Ishikawa (cell line): Measurements from ENCODE around the gene HERC3.

Experiments
- CEBPB ChIP-seq: IDR thresholded peaks from 2 replicates; pipeline ENCODE4 v1.6.1; 2012
- CREB1 ChIP-seq: IDR thresholded peaks from 2 replicates; pipeline ENCODE4 v1.6.1; 2012; ENCODE audit warnings: low read depth
- EGR1 ChIP-seq: IDR thresholded peaks from 2 replicates; pipeline ENCODE4 v1.6.1; 2012
- EP300 ChIP-seq: IDR thresholded peaks from 2 replicates; pipeline ENCODE4 v1.6.1; 2012; ENCODE audit warnings: borderline replicate concordance
- FOXM1 ChIP-seq: IDR thresholded peaks from 2 replicates; pipeline ENCODE4 v1.6.1; 2012; ENCODE audit warnings: low read depth, borderline replicate concordance
- MAX ChIP-seq: IDR thresholded peaks from 2 replicates; pipeline ENCODE4 v1.6.1; 2012
- NFIC ChIP-seq: IDR thresholded peaks from 2 replicates; pipeline ENCODE4 v1.6.1; 2012
- RAD21 ChIP-seq: IDR thresholded peaks from 2 replicates; pipeline ENCODE4 v1.6.1; 2012; ENCODE audit warnings: low read depth
- REST ChIP-seq: IDR thresholded peaks from 2 replicates; pipeline ENCODE4 v1.6.1; 2012; ENCODE audit warnings: low read depth, mild to moderate bottlenecking
- TAF1 ChIP-seq: IDR thresholded peaks from 2 replicates; pipeline ENCODE4 v1.6.1; 2012; ENCODE audit warnings: low read depth, mild to moderate bottlenecking
- TCF12 ChIP-seq: IDR thresholded peaks from 2 replicates; pipeline ENCODE4 v1.6.1; 2012; ENCODE audit warnings: low read depth
- TEAD4 ChIP-seq: IDR thresholded peaks from 2 replicates; pipeline ENCODE4 v1.6.1; 2012
- USF1 ChIP-seq: IDR thresholded peaks from 2 replicates; pipeline ENCODE4 v1.6.1; 2012
- YY1 ChIP-seq: IDR thresholded peaks from 2 replicates; pipeline ENCODE4 v1.6.1; 2012; ENCODE audit warnings: low read depth
- ZBTB7A ChIP-seq: IDR thresholded peaks from 2 replicates; pipeline ENCODE4 v1.6.1; 2012; ENCODE audit warnings: low read depth

The HERC3 gene

GRCh38 chr4:88610771-88611170 is 18.5 kb downstream of the HERC3 start:
- TF ChIP-seq YY1 (no peak), ZBTB7A (no peak)

- TF ChIP-seq CREB1 (no peak), USF1 (no peak), TCF12 (no peak), EGR1 (no peak), RAD21 (no peak), FOXM1 (no peak), CEBPB (no peak), ZBTB7A (no peak), TAF1 (no peak)
Observed at GRCh38 chr4:88613417-88613875, 21.2 kb downstream of the HERC3 start.

GRCh38 chr4:88614058-88614457 is 21.8 kb downstream of the HERC3 start:
- TF ChIP-seq EP300 (no peak), ZBTB7A (no peak), TAF1 (no peak), CEBPB (no peak), RAD21 (no peak), FOXM1 (no peak), REST (no peak), MAX (no peak), EGR1 (no peak), TCF12 (no peak), CREB1 (no peak), YY1 (no peak), USF1 (no peak), NFIC (no peak)

- TF ChIP-seq FOXM1 (no peak), TEAD4 (no peak), MAX (no peak), RAD21 (no peak), USF1 (no peak), ZBTB7A (no peak), TCF12 (no peak), EP300 (no peak), CREB1 (no peak), REST (no peak), EGR1 (no peak), CEBPB (no peak), NFIC (no peak), TAF1 (no peak), YY1 (no peak)
Observed at GRCh38 chr4:88616275-88617150, 24.2 kb downstream of the HERC3 start.

GRCh38 chr4:88618782-88619485 is 26.7 kb downstream of the HERC3 start:
- no peak for TF ChIP-seq EGR1
- no peak for TF ChIP-seq TEAD4
- TF ChIP-seq YY1: no peak
- TF ChIP-seq USF1: no peak
- TF ChIP-seq EP300: no peak
- TF ChIP-seq CEBPB: no peak
- no peak for TF ChIP-seq MAX
- TF ChIP-seq FOXM1: no peak
- no peak for TF ChIP-seq RAD21
- no peak for TF ChIP-seq ZBTB7A
